Keratinocyte (primary cell): Measurements from ENCODE around the gene TYR. TPM values are rescaled to one million over a fixed set of nuclear protein-coding genes. Genes with fewer than 3 reads are reported as not detected.

Experiments used
- DNase-seq: peaks from one replicate; pipeline ENCODE4 v3.0.0-alpha.2; 2011; ENCODE audit warnings: low read depth, missing footprints, low spot score
- FAIRE-seq: peaks from 2 replicates; lab custom pipeline; 2011; peaks lifted over from hg19 to GRCh38; lab: Jason Lieb, UNC
- H2AFZ ChIP-seq: 2 replicates; pipeline ENCODE4 v1.6.0; 2012; ENCODE audit warnings: low read length, control low read depth, inconsistent platforms; ENCODE audit not compliant: control insufficient read depth
- H3K27ac ChIP-seq: 2 replicates; pipeline ENCODE4 v1.5.1; 2011; ENCODE audit warnings: low read length; ENCODE audit not compliant: control insufficient read depth, insufficient read depth
- H3K27me3 ChIP-seq: 3 replicates; pipeline ENCODE4 v1.6.0; 2011; ENCODE audit warnings: low read length; ENCODE audit not compliant: control insufficient read depth, insufficient read depth; ENCODE audit errors: extremely low read depth
- H3K36me3 ChIP-seq, 2 experiments: 2 replicates in 1 of 2; 3 replicates in 1 of 2; pipeline ENCODE4 v1.5.1; 2011; ENCODE audit warnings: low read length in 2 of 2, mild to moderate bottlenecking in 1 of 2; ENCODE audit not compliant: control insufficient read depth in 2 of 2, insufficient read depth in 2 of 2; ENCODE audit errors: extremely low read depth in 1 of 2
- H3K4me1 ChIP-seq: 3 replicates; pipeline ENCODE4 v1.5.1; 2011; ENCODE audit warnings: low read length; ENCODE audit not compliant: control insufficient read depth, insufficient read depth; ENCODE audit errors: extremely low read depth
- H3K4me2 ChIP-seq: 3 replicates; pipeline ENCODE4 v1.6.0; 2011; ENCODE audit warnings: low read depth, low read length; ENCODE audit not compliant: control insufficient read depth, insufficient read depth; ENCODE audit errors: extremely low read depth
- H3K4me3 ChIP-seq, 3 experiments: fragments of 200-600 bp in 1 of 3; sonication (generic) in 1 of 3; 2 replicates in 2 of 3; 3 replicates in 1 of 3; pipeline ENCODE4 v1.5.1; 2011 to 2016; ENCODE audit warnings: low read length in 3 of 3, mild to moderate bottlenecking in 3 of 3, control low read depth in 2 of 3, inconsistent platforms in 1 of 3, low read depth in 1 of 3, mixed read lengths in 1 of 3, mixed run types in 1 of 3, moderate library complexity in 1 of 3; ENCODE audit not compliant: control insufficient read depth in 2 of 3, insufficient read depth in 2 of 3; ENCODE audit errors: extremely low read depth in 1 of 3
- H3K79me2 ChIP-seq: 2 replicates; pipeline ENCODE4 v1.6.0; 2012; ENCODE audit warnings: low read length; ENCODE audit not compliant: control insufficient read depth, insufficient read depth
- H3K9ac ChIP-seq: 3 replicates; pipeline ENCODE4 v1.6.0; 2011; ENCODE audit warnings: low read length; ENCODE audit not compliant: control insufficient read depth, insufficient read depth; ENCODE audit errors: extremely low read depth
- H3K9me1 ChIP-seq: 3 replicates; pipeline ENCODE4 v1.6.0; 2011; ENCODE audit warnings: low read length; ENCODE audit not compliant: control insufficient read depth, insufficient read depth; ENCODE audit errors: extremely low read depth
- H3K9me3 ChIP-seq: 2 replicates; pipeline ENCODE4 v1.5.1; 2012; ENCODE audit warnings: low read depth, low read length; ENCODE audit not compliant: control insufficient read depth
- H4K20me1 ChIP-seq: 3 replicates; pipeline ENCODE4 v1.6.0; 2011; ENCODE audit warnings: low read length; ENCODE audit not compliant: control insufficient read depth, insufficient read depth; ENCODE audit errors: extremely low read depth
- CTCF ChIP-seq, 3 experiments: IDR thresholded peaks in 1 of 3; conservative IDR thresholded peaks in 1 of 3; optimal IDR thresholded peaks in 1 of 3; 2 replicates in 2 of 3; 3 replicates in 1 of 3; pipeline versions ENCODE3 to v1.5.1; 2011; ENCODE audit warnings: low read length in 3 of 3, mild to moderate bottlenecking in 3 of 3, moderate library complexity in 2 of 3, control low read depth in 1 of 3, inconsistent platforms in 1 of 3; ENCODE audit not compliant: insufficient read depth in 2 of 3; ENCODE audit errors: extremely low read depth in 1 of 3
- EZH2 ChIP-seq: IDR thresholded peaks from one replicate; pipeline ENCODE4 v1.6.1; 2012; ENCODE audit warnings: inconsistent platforms, mild to moderate bottlenecking, low read length, moderate library complexity
- dilution Hi-C: fragments of 300-500 bp; cut with MboI; formaldehyde crosslinking; loops from one replicate; pipeline ENCODE4 v1.7.0; 2020; ENCODE audit warnings: low sequenced_read_pairs; ENCODE audit not compliant: extremely low pct_ligation_motif_present
- polyA plus RNA-seq, 5 experiments: library from polyadenylated mRNA; depleted of rRNA in 3 of 5; stranded (reverse) in 3 of 5; stranded (forward) in 1 of 5; unstranded in 1 of 5; fragments of >200 nt; gene quantifications; 1 replicate in 1 of 5; 2 replicates in 3 of 5; 3 replicates in 1 of 5; pipeline versions ENCODE4 v1.2.1 to v1.2.3, GENCODE V29; 2011 to 2012; ENCODE audit warnings: missing spikeins in 2 of 5, low read depth in 1 of 5, low replicate concordance in 1 of 5

The TYR gene
- polyA plus RNA-seq, 1 donor (not counting 4 experiments of a cell fraction or from before 2014, with no cell fraction given) = 0.03 TPM

DNA sequence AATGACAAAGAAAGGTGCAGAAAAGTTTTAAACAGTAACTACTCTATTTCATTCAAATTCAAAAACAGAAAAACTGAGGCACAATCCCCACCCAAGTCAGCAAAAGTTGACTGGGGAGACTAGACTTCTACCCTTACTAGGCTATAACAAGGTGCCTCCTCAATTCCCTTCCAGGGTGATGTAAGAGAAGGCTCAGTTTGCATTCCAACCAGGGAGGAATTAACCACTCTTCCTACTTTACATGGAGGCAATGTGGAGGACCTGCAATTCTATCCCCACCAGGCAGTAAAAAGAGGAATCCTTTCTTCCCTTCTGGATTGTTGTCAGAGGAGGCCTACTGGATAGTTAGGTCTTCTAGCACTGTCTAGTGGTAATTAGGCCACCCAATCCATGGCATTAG lies 26.1 kb downstream of the TYR start:
- H3K4me2 ChIP-seq = no peak overlapping the region
- DNase-seq (no peak), FAIRE-seq (no peak)
- no peak overlapping the region for H3K27ac ChIP-seq
- H4K20me1 ChIP-seq = no peaks in the 10 kb centered on the region
- H3K9me3 ChIP-seq = no peaks in the 10 kb centered on the region
- no peaks in the 10 kb centered on the region for H3K9me1 ChIP-seq
- no peak overlapping the region for H3K4me3 ChIP-seq
- no peak overlapping the region for H2AFZ ChIP-seq
- dilution Hi-C loops = no loop called here
- TF ChIP-seq CTCF (optimal IDR thresholded peaks at IDR 0.05 in 1 of 3, IDR thresholded peaks at IDR 0.05 in 1 of 3, conservative IDR thresholded peaks at IDR 0.05 in 1 of 3; ENCODE audit: extremely low read depth in 1 of 3, insufficient read depth in 2 of 3, low read length in 3 of 3) = no peak
- TF ChIP-seq EZH2 = no peak
- no peaks in the 10 kb centered on the region for H3K36me3 ChIP-seq
- H3K27me3 ChIP-seq = no peaks in the 10 kb centered on the region
- no peak overlapping the region for H3K9ac ChIP-seq
- no peaks in the 10 kb centered on the region for H3K79me2 ChIP-seq
- no peaks in the 10 kb centered on the region for H3K4me1 ChIP-seq

- H3K4me2 ChIP-seq = no peak overlapping the region
- dilution Hi-C loops = no loop called here
- H3K36me3 ChIP-seq = no peaks in the 10 kb centered on the region
- H3K27me3 ChIP-seq = no peaks in the 10 kb centered on the region
- H4K20me1 ChIP-seq = no peaks in the 10 kb centered on the region
- H3K9me1 ChIP-seq = no peaks in the 10 kb centered on the region
- no peak overlapping the region for H3K9ac ChIP-seq
- TF ChIP-seq EZH2 (no peak), CTCF (optimal IDR thresholded peaks at IDR 0.05 in 1 of 3, IDR thresholded peaks at IDR 0.05 in 1 of 3, conservative IDR thresholded peaks at IDR 0.05 in 1 of 3; ENCODE audit: extremely low read depth in 1 of 3, insufficient read depth in 2 of 3, low read length in 3 of 3) (peak in 1 of 3 experiments; percentile 10)
- FAIRE-seq (no peak), DNase-seq (no peak)
- H3K27ac ChIP-seq = no peak overlapping the region
- H3K9me3 ChIP-seq = no peaks in the 10 kb centered on the region
- no peak overlapping the region for H3K4me3 ChIP-seq
- H3K4me1 ChIP-seq = no peaks in the 10 kb centered on the region
- no peaks in the 10 kb centered on the region for H3K79me2 ChIP-seq
- no peak overlapping the region for H2AFZ ChIP-seq
These were observed 27.7 kb downstream of the TYR start for GRCh38 chr11:89205378-89205777.
